ENCODE data around the gene TYW1.

DNA sequence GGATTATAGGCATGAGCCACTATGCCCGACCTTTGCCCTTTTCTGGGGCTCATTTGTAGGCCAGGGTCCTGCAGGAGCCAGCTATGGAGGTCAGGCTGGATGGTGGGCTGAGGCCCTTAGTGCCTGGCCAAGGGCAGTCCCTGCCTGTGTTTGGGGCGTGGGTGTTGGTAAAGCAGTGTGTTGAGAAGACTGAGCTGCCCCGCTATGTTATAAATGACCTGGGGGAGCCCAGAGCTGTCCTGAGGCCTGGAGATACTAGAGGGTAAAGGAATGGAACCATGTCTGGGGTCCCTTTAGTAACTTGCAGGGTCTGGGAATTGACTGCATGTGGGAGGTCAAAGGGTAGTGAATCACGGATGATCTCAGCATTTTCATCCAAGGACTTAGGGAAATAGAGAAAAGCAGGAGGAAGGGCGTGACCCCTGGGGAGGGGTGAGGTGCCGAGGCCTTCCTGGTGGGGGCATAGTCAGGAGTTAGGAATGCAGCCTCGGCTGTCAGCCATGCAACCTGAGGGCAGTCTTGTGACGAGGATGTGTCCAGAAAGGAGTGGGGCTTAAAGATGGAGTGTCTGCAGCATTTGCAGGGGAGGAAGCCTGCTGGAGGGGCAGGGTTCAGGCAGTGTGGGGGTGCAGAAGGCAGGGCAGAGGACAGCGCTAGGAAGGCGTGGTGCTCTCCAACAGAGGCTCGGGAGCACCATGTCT, 44.1 kb upstream of the TYW1 start:
- TF ChIP-seq POLR2A (IDR thresholded peaks at IDR 0.05; ENCODE audit: low read length) = no peak
- TF ChIP-seq GATA1 (IDR thresholded peaks at IDR 0.05; ENCODE audit: low read depth, low read length) = no peak

Measured in erythroblast (primary cell).